HG02840 (cell line): ENCODE data around the gene CAMK2B.
"Not testable (repeated sequence)": the region's sequence is repeated elsewhere in the genome, so short reads cannot be mapped to it uniquely, and the experiment has no call there.

Experiments used
- ATAC-seq: cut with Tn5 transposase; IDR thresholded peaks from one replicate; pipeline ENCODE4 v1.9.1; 2021; ENCODE audit warnings: mild to moderate bottlenecking, moderate library complexity, moderate number of reproducible peaks; ENCODE audit not compliant: unreplicated experiment, low FRiP score

CAMK2B gene

DNA sequence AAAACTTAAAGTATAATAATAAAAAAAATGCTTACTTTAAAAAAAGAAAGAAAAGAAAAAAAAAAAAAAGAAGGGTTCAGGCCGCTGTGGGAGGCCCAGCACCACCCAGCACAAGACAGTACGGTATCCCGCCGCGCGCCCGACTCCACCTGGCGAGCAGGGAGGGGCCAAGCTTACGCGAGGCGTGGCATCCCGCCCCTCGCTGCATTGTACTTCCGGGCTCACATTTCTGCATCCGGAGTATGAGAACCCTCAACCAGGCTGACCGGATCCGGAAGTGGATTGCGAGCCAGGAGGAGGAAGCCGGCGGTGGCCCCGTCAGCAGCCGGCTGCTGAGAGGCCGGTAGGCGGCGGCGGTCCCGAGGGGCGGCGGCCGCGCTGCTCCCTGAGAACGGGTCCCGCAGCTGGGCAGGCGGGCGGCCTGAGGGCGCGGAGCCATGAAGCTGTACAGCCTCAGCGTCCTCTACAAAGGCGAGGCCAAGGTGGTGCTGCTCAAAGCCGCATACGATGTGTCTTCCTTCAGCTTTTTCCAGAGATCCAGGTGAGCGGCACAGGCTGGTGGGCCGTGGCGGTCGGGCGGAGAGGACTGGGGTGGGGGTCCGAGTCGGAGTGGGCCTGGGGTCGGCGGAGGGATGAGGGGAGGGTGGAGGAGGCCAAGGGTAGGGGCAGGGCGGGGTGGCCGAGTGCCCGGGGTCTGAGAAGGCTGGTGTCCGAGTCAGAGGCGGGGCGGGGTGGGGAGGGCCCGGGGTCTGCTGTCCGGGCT is 124.5 kb downstream of the CAMK2B start, which contains the start of gene YKT6:
TSS of gene YKT6 (plus strand) at position 280 of the 763 bp plus-strand sequence. CDS start at position 438, 158 bp downstream.
- ATAC-seq = peak; percentile 99

GRCh38 chr7:44200163-44200562 is 125.2 kb downstream of the CAMK2B start:
- not testable (repeated sequence) for ATAC-seq

DNA sequence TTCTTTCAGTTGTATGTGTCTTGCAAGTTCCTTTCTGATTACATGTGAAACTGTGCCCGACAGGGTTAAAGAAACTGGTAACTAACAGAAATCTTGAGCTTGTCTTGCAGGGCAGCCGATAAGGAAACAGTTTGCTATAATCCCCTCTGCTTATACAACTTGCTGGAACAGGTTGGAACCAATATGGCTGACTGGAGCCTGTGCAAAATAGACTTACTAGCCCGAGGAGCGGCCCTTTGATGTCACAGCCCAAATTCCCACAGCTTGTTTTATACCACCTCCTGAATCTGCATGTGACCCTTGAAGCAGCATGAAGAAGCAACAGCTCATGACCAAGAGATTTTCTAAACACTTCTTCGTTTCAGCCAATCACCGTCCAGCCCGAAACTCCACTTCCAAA is 127.9 kb downstream of the CAMK2B start:
- ATAC-seq = no peak

DNA sequence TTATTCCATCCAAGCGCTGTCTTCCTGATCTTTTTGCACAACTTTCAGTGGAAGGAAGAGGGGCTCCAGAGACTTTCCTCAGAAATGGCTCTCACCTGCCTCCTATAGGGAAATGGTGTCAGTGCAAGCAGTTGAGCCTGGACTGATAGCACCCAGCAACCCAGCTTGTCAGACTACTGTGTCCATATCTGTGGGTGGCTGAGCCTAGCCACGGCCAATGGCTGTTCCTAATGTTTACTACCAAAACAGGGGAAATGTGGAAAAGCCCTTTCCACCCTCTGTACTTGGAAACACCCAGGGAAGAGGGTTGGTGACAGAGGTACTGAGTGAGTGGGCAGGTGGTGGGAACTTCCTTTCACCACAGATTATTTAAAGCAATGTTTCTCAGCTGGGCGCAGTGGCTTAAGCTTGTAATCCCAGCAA is 128.9 kb downstream of the CAMK2B start:
- no peak for ATAC-seq

GRCh38 chr7:44195889-44196288 is 129.5 kb downstream of the CAMK2B start:
- no peak for ATAC-seq

- no peak for ATAC-seq
Measured at GRCh38 chr7:44194562-44195145, 130.7 kb downstream of the CAMK2B start.

- no peak for ATAC-seq
Measured at GRCh38 chr7:44194069-44194468, 131.3 kb downstream of the CAMK2B start.

DNA sequence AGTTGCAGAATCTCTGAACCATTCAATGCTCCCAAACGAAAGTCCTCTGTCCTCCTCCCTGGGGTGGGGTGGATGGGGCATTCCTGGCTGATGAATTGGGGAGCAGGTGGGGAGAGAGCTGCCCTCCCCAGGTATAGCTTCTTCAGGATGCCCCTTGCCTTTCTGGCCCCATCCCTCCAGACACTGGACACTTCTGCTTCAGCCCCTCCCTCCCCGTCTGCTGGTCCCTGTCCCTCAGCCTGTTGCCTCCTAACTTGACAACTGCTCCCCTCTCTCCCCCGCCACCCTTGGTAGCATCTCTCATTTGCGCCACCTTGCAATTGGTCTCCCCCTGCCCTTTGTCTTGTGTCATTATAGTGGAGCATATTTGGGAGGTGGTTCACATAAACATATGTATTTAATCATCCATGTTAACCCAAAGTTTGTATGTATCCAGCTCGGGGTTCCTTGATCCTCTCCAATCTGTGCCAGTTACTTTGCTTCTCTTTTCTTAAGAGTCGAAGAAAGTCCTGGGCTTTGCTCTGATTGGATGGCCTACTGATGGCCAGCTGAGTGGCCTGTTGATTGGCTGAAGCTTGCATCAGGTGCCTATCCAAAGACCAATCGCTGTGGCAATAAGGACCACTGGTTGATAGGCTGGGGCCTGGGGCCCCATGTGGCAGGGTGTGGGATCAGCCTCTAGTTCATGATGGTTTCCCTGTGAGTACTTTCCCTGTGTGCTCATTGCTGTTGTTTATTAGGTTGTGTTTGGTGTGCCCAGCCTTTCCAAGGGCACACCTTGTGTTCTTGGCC is 132.2 kb downstream of the CAMK2B start:
- ATAC-seq = no peak

DNA sequence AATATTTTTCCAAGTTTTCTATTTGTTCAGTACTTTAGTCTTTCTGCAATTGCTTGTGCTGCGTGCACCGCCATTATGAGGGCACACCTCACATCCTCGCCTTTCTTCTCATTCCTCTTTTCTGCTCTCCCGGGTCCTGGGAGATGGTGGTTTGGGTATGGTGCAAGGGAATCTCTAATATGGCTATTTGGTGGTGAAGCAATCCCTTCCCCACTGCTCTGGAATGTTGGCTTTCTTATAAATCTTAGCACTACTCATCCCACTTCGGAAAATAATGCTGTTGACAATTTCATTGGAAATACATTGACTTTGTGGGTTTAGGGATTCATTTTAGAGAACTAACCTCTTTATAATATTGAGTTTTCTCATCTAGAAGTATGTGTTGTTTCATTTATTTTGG is 134.2 kb downstream of the CAMK2B start:
- ATAC-seq = no peak

DNA sequence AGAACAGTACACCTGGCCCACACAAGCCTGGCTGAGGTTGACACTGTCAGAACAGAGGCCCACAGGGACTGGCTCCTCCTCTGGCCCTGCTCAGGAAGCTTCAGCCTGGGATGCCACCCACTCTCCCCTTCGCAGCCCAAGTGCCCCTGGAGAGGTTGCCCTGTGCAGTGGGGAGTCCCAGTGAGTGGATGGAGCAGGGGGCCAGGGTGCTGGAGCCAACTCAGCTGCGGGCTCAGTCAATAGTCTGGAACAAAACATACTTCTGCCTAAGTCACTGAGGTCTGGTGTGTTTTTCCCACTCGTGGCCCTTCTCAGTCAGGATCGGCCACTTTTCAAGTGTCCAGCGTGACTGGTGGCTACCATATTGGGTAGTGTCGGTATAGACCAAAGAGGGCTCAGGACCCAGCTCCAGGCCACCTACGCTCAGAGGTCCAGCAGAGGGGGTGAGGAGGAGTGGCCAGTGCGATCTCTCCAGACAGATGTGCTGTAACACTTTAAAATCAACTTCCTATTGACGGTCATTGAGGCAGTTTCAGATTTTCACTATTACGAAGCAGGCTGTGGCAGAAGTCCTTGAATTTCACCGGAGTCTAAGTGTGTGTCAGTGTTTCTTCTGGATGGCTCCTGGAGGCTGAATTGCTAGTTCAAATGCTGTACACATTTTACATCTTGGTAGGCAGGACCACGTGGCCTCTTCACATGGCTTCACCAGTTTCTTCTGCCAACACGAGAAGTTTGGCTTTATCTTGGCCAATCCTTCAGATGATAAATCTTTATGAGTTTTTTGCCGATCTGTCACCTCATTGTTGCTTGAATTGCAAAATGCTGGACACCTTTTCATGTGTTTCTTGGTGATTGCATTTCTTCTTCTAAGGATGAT is 135.2 kb downstream of the CAMK2B start:
- no peak for ATAC-seq

- ATAC-seq = no peak
Measured at GRCh38 chr7:44189286-44189992, 136.0 kb downstream of the CAMK2B start, which contains the start of gene GCK. Gene GCK, minus strand, starts transcription at chr7:44189439. Its CDS starts 486 bp downstream, at chr7:44188953.

DNA sequence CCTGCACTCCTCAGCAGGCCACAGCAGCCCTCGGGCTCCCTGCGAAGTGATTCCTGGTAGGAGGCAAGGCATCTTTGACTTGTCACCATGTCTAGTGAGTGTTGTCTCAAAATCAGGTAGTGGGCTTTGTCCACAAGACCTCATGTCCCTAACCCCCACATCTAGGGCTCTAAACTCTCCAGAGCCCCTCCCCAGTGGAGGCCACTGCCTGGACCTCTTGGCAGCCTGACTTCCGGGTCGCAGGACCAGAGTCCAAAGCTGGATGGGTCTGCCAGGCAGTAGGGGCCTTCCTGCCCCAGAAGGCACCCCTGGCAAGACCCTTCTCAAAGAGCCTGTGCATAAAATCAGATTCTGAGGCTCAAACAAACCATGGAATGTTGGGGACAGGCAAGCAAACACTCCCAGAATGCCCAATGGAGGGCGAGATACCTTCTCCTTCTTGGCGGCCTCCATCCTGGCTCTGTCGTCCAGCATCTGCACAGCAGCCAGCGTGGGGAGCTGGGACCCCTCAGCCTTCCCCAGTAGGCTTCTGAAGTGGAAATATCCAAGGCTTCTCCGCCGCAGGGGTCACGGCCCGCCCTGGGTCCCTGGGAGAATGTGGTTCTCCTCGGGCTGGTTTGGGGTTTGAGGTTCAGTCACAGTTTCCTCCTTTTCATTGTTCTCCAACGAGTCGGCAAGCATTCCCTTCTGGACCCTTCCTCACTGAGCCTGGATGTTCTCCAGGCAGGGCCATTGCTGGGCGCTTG is 136.7 kb downstream of the CAMK2B start:
- ATAC-seq = no peak

GRCh38 chr7:44187636-44188416 is 137.6 kb downstream of the CAMK2B start:
- no peak for ATAC-seq

DNA sequence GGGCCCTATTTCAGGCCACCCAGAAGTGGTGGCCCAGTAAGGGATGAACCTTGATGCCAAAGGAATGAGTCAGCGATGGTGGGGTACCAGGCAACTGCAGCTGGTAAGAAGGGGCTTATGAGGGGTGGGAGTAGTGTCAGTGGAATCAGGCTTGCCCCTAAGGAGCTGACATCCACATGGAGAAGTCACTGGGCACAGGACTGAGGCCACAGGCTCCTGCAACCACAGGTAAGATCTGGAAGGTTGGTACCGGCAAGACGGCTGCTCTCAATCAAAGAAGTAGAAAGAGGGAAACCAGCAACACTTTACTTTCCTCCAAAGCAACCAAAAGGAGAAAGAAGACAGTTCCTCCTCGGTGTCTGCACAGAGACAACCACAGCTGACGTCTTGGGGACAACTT is 138.7 kb downstream of the CAMK2B start:
- ATAC-seq = no peak

- ATAC-seq = no peak
Measured at GRCh38 chr7:44185729-44186128, 139.7 kb downstream of the CAMK2B start.

DNA sequence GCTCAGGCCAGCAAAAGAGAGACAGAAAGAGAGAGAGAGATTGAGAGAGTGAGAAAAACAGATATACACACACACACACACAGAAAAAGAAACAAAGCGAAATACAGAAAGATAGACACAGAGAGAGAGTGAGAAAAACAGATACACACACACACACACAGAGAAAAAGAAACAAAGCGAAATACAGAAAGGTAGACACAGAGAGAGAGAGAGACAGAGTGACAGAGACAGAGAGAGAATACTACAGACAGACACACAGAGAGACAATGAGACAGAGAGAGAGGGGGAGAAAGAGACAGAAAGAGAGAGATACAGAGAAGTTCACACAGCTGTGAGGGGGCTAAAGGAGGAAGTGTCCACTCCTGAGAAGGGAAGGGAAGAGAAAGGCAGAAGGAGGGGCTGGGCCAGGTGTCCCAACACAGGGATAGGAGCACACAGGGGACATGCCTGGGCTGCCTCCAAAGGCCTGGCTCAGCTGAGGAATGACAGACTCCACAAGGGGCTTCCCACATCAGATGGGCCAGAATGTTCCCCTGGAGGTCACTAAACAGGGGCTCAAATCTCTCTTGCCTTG is 140.4 kb downstream of the CAMK2B start:
- no peak for ATAC-seq

DNA sequence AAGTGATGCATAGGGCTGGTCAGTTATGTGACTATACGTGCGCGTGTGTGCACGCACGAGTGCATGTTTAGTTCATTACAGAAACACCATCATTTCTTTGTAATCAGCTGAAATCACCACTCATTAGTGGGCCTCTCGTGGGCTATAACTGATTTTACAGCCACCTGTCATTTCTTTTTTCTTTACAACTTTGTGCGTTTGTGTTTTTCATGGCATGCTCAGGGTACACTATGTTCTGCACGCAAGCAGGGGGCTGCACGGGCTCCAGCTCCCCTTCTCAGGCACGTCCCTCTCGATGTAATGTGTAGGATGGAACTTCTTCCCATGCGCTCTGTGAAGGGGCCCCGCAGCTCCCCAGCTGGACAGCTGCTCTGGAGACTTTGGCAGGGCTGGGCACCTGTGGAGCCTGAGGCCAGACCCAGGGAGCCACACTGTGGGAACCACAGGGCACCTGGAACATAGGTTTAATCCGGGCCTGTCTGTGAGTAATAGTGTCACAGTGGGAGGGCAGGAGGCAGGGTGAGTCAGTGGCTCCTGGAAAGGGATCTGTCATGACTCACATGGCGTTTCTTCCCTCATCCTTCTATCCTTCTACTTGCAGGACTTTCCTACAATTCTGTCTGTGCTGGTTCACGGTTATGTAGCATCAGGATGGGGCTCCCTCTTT is 141.1 kb downstream of the CAMK2B start:
- no peak for ATAC-seq
